Testis (tissue), 3 donors: ENCODE data around the gene MEGF8. TPM values are rescaled to one million over a fixed set of nuclear protein-coding genes. Genes with fewer than 3 reads are reported as not detected.

Experiments used
- DNase-seq: peaks from one replicate; pipeline ENCODE4 v3.0.0-alpha.2; 2019
- H3K27ac ChIP-seq, 2 donors: fragments of 200-600 bp; sonication (generic); one replicate each; pipeline ENCODE4 v1.5.1; 2019
- H3K27me3 ChIP-seq: fragments of 200-600 bp; sonication (generic); one replicate; pipeline ENCODE4 v1.5.1; 2019
- H3K36me3 ChIP-seq: fragments of 200-600 bp; sonication (generic); one replicate; pipeline ENCODE4 v1.5.1; 2017; ENCODE audit warnings: low read depth; ENCODE audit errors: missing control alignments
- H3K4me1 ChIP-seq: fragments of 200-600 bp; sonication (generic); one replicate; pipeline ENCODE4 v1.5.1; 2019
- H3K4me3 ChIP-seq, 2 donors: fragments of 200-600 bp; sonication (generic); one replicate each; pipeline ENCODE4 v1.5.1; 2017 to 2019
- H3K9me3 ChIP-seq: fragments of 200-600 bp; sonication (generic); one replicate; pipeline ENCODE4 v1.5.1; 2017
- POLR2A ChIP-seq: fragments of 450-650 bp; IDR thresholded peaks from one replicate; pipeline ENCODE4 v1.6.1; 2017; ENCODE audit warnings: antibody characterized with exemption, mild to moderate bottlenecking, moderate library complexity
- WGBS, 2 donors: methylation state at CpG; one replicate each; pipeline ENCODE4 v1.1.5; 2018; 5-methylcytosine and 5-hydroxymethylcytosine counted together
- intact Hi-C: fragments of 100-400 bp; cut with DNase I; formaldehyde crosslinking; loops from one replicate; pipeline ENCODE4 v1.15.1; 2023; ENCODE audit warnings: low total_unique reads
- polyA plus RNA-seq: library from polyadenylated mRNA; stranded (reverse); fragments of 350-450 nt; fragmentation: Illumina TruSeq; extraction: RNeasy Lipid Tissue Mini Kit (QIAGEN cat#74804); gene quantifications from one replicate; pipeline ENCODE4 v1.2.3, GENCODE V29; 2014; ENCODE audit warnings: low read depth, low replicate concordance; ENCODE audit not compliant: insufficient read depth
- total RNA-seq, 2 donors: library from RNA; depleted of rRNA; stranded (reverse); fragments of >200 nt; gene quantifications; one replicate each; pipeline ENCODE4 v1.2.3, GENCODE V29; 2016
- TF ChIP-seq, protein P1 (sequence below), 3 experiments: fragments of 450-650 bp in 2 of 3; fragments of 200-600 bp in 1 of 3; sonication (generic) in 1 of 3; IDR thresholded peaks; one replicate each; pipeline ENCODE4 v1.5.1; 2016 to 2019; ENCODE audit warnings: antibody characterized with exemption in 3 of 3, mild to moderate bottlenecking in 2 of 3, moderate library complexity in 1 of 3

The MEGF8 gene
- total and polyA plus RNA-seq, 3 donors from 2014 or later, result 18.8 to 27.3 (median 26.9) TPM

DNA sequence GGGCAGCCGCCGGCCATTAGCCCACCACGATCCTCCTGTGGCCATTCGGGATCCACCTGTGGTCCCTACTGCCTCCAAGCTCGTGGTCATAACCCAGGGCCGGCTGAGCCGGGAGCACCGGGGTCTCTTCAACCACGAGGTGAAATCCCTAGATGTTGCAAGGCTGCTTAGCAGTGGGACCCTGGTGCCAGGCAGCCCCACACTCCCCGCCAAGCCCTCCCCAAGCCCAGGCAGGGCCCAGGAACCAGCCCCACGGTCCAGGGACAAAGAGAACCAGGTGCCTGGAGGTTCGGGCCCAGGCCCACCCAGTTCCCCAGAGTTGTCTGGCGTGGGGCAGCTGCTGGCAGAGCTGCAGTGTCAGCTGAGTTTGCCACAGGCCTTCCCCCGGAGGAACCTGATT lies 15.7 kb upstream of the MEGF8 start:
- DNase-seq, result no peak
- no peak overlapping the region for H3K27ac ChIP-seq
- H3K9me3 ChIP-seq, result no peaks in the 10 kb centered on the region
- H3K4me3 ChIP-seq, result no peak overlapping the region
- H3K4me1 ChIP-seq, result peaks cover 4% of the 10 kb centered on the region
- WGBS, 2 donors, result 92 to 94% methylated on average over 13 to 14 of the region's 14 CpGs
- TF ChIP-seq, protein P1, sequence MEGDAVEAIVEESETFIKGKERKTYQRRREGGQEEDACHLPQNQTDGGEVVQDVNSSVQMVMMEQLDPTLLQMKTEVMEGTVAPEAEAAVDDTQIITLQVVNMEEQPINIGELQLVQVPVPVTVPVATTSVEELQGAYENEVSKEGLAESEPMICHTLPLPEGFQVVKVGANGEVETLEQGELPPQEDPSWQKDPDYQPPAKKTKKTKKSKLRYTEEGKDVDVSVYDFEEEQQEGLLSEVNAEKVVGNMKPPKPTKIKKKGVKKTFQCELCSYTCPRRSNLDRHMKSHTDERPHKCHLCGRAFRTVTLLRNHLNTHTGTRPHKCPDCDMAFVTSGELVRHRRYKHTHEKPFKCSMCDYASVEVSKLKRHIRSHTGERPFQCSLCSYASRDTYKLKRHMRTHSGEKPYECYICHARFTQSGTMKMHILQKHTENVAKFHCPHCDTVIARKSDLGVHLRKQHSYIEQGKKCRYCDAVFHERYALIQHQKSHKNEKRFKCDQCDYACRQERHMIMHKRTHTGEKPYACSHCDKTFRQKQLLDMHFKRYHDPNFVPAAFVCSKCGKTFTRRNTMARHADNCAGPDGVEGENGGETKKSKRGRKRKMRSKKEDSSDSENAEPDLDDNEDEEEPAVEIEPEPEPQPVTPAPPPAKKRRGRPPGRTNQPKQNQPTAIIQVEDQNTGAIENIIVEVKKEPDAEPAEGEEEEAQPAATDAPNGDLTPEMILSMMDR (IDR thresholded peaks at IDR 0.05), result no peak
- no peak for TF ChIP-seq POLR2A
- no peaks in the 10 kb centered on the region for H3K27me3 ChIP-seq
- H3K36me3 ChIP-seq, result no peaks in the 10 kb centered on the region
- intact Hi-C loops, result no loop called here

DNA sequence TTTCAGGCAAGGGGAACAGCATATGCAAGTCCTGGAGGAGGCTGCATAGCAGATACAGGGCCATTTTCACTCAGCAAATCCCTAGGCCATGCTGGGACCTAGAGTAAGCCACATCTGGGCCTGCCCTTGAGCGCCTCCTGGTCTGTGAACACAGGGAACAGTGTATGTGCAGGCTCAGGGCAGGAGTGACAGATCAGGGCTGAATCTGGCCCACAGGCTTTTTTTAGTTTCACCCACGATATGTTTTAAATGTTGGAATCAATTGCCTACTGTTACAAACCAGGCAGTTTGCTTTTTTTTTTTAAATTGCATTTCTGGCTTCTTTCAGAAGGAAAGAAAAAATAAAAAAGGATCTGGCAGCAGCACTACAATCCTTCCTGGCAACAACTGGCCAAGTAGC lies 13.8 kb upstream of the MEGF8 start:
- H3K4me1 ChIP-seq, result peaks cover 4% of the 10 kb centered on the region
- intact Hi-C loops, result no loop called here
- H3K9me3 ChIP-seq, result no peaks in the 10 kb centered on the region
- WGBS, 2 donors, result 63 to 75% methylated on average over 2 of the region's 2 CpGs
- H3K4me3 ChIP-seq, result no peak overlapping the region
- no peak overlapping the region for H3K27ac ChIP-seq
- no peak for DNase-seq
- no peaks in the 10 kb centered on the region for H3K27me3 ChIP-seq
- no peaks in the 10 kb centered on the region for H3K36me3 ChIP-seq
- TF ChIP-seq POLR2A, result no peak
- TF ChIP-seq, protein P1 (IDR thresholded peaks at IDR 0.05), result no peak

DNA sequence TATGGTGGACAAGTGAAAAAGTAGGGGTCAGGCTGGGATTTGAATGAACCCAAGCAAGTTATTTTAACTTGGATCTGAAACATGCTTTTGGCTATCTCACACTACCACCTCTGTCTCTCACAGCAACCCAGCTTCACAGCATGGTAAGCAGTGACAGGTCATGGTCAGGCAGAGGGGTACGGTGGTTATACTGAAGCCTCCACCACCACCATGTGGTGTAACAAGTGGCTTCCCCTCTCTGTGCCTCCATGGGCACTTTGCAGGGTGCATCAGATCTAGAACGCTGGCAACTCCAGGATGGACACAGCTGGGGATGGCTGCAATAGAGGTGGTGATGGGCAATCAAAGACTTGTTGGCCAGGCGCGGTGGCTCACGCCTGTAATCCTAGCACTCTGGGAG lies 13.1 kb upstream of the MEGF8 start:
- intact Hi-C loops, result no loop called here
- Histone ChIP-seq H3K27me3 (no peaks in the 10 kb centered on the region), H3K4me1 (peaks cover 4% of the 10 kb centered on the region), H3K36me3 (no peaks in the 10 kb centered on the region), H3K27ac (no peak overlapping the region), H3K4me3 (no peak overlapping the region), H3K9me3 (no peaks in the 10 kb centered on the region)
- WGBS, 2 donors, result 71 to 84% methylated on average over 1 to 5 of the region's 5 CpGs
- no peak for DNase-seq
- TF ChIP-seq POLR2A, result no peak
- TF ChIP-seq, protein P1 (IDR thresholded peaks at IDR 0.05), result no peak

DNA sequence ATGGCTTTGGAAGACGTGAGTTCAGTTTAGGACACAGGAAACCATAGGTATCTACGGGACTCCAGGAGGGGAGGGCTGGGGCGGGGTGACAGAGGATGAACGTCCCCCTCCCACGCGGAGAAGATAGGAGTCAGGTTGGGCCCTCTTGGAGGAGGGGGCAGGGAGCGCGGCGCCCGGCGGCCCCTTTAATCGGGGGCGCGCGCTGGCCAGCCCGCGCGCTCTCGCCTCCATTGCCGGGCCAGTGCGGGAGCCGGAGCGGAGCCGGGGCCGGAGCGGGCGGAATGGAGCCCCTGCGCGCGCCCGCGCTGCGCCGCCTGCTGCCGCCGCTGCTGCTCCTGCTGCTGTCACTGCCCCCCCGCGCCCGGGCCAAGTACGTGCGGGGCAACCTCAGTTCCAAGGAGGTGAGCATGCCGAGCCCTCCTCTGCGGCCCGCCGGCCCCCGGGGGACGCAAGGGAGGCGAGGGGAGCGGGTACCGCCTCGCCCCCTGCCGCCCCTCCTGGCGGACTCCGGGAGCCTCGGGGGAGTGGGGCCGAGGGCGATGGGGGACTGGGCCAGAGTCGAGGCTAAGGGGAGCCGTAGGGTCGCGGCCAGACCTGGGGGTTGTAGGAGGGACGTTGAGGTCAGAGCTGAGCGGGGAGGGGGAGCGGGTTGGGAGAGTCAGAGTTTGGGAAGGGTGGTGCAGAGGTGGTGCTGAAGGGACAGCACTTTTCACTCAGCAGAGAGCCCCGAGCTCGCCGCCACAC lies 12.2 kb upstream of the MEGF8 start, which contains the start of gene TMEM145:
TMEM145 (plus strand) TSS at position 214 of the 744 bp plus-strand sequence; CDS start at position 282, 68 bp downstream.
- Histone ChIP-seq H3K27me3 (no peaks in the 10 kb centered on the region), H3K36me3 (no peaks in the 10 kb centered on the region), H3K9me3 (no peaks in the 10 kb centered on the region), H3K4me3 (peak within 1 kb of the TSS; percentile 53 to 63), H3K27ac (no peak within 1 kb of the TSS), H3K4me1 (peaks cover 4% of the 10 kb centered on the region)
- TF ChIP-seq, protein P1 (IDR thresholded peaks at IDR 0.05), result peak in 1 of 3 experiments; percentile 8
- no peak for TF ChIP-seq POLR2A
- DNase-seq, result peak; percentile 68
- intact Hi-C loops, result no loop called here
- WGBS, 2 donors, result 0 to 3% methylated on average over 29 to 64 of the region's 67 CpGs
